ENCODE measurements around the gene CDK11B.

The CDK11B gene

GRCh38 chr1:1609822-1610485 is 48.9 kb downstream of the CDK11B start:
- no peak for TF ChIP-seq CTCF (conservative IDR thresholded peaks at IDR 0.05; ENCODE audit: control insufficient read depth, insufficient read depth, low read depth, low read length)
- no peak overlapping the region for H3K4me3 ChIP-seq (ENCODE audit: control insufficient read depth, low read depth, low read length)
- no peak for DNase-seq (ENCODE audit: low read depth)

GRCh38 chr1:1606232-1606631 is 52.6 kb downstream of the CDK11B start:
- no peak for DNase-seq (ENCODE audit: low read depth)
- TF ChIP-seq CTCF (conservative IDR thresholded peaks at IDR 0.05; ENCODE audit: control insufficient read depth, insufficient read depth, low read depth, low read length): no peak
- no peak overlapping the region for H3K4me3 ChIP-seq (ENCODE audit: control insufficient read depth, low read depth, low read length)

GRCh38 chr1:1605724-1606123 is 53.1 kb downstream of the CDK11B start:
- no peak for TF ChIP-seq CTCF (conservative IDR thresholded peaks at IDR 0.05; ENCODE audit: control insufficient read depth, insufficient read depth, low read depth, low read length)
- H3K4me3 ChIP-seq (ENCODE audit: control insufficient read depth, low read depth, low read length): no peak overlapping the region
- no peak for DNase-seq (ENCODE audit: low read depth)

- H3K4me3 ChIP-seq (ENCODE audit: control insufficient read depth, low read depth, low read length): no peak overlapping the region
- DNase-seq (ENCODE audit: low read depth): no peak
- TF ChIP-seq CTCF (conservative IDR thresholded peaks at IDR 0.05; ENCODE audit: control insufficient read depth, insufficient read depth, low read depth, low read length): no peak
These were observed 53.7 kb downstream of the CDK11B start for GRCh38 chr1:1605034-1605591.

GRCh38 chr1:1604374-1605033 is 54.3 kb downstream of the CDK11B start:
- H3K4me3 ChIP-seq (ENCODE audit: control insufficient read depth, low read depth, low read length): no peak overlapping the region
- no peak for TF ChIP-seq CTCF (conservative IDR thresholded peaks at IDR 0.05; ENCODE audit: control insufficient read depth, insufficient read depth, low read depth, low read length)
- DNase-seq (ENCODE audit: low read depth): no peak

- no peak for DNase-seq (ENCODE audit: low read depth)
- no peak for TF ChIP-seq CTCF (conservative IDR thresholded peaks at IDR 0.05; ENCODE audit: control insufficient read depth, insufficient read depth, low read depth, low read length)
- H3K4me3 ChIP-seq (ENCODE audit: control insufficient read depth, low read depth, low read length): no peak overlapping the region
These were observed 55.0 kb downstream of the CDK11B start for GRCh38 chr1:1603671-1604373.
